ENCODE measurements around the gene PRKCH.

PRKCH gene

DNA sequence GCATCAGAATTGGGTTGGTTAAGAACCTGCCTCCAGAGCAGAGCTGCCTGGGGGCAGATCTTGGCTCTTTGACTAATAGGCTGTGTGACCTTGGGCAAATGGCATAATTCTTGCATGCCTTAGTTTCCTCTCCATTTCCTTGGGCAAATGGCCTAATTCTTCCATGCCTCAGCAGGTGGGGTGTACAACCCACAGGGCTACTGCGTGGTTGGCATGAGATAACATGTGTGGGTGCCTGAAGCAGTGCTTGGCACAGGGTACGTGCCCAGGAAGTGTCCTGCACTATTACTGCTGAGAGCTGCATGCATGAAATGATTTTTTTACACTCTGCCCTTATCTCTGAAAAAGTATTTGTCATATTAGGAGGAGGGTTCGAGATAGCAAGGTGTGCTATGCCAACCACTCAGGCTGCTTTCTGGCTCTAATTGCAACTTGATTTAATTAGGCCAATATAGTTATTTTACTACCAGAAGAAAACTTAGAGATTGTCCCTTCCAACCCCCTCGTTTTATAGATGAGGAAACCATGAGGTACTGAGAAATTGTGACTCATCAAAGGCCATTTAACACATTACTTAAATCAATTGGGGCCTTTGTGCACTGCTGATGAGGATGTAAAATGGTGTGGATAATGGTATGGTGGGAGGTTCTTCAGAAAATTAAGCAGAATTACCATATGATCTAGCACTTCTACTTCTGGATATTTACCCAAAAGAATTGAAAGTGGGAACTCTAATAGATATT, 212.3 kb downstream of the PRKCH start:
- no peak for DNase-seq (ENCODE audit: low read depth)

DNA sequence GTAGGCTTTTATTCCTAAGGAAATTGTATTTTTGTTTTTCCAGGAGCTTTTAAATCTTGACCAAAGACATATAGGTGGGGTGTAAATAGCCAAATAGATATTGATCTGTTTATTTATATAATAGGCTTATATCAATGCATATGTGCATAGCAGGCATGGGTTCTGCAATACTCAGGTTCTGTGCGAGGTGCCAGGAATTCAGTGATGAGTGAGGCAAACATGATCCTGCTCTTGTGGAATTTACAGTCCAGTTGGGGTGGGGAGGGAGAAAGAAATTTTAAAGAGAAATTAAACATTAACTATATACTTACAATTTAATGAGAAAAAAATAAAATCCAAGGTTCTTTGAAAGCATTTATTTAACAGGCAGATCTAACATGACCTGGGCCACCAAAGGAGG, 213.7 kb downstream of the PRKCH start:
- no peak for DNase-seq (ENCODE audit: low read depth)

DNA sequence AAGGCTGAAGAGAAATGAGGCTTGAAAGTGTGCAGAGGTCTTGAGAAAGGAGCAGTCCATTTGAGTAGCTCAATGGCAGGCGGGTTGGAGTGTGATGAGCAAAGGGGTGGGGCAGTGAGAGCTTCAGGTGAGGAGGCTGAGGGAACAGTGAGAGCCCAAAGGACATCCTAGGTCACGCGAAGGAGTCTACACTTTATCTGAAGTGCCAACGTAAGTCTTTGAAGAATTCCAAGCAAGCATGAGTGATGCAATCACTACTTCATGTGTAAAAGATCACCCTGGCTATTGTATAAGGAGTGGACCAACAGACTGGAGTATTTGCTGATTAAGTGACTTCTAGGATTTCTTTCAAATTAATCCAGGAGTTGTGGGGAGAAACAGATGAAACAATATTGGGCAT, 214.1 kb downstream of the PRKCH start:
- no peak for DNase-seq (ENCODE audit: low read depth)

DNA sequence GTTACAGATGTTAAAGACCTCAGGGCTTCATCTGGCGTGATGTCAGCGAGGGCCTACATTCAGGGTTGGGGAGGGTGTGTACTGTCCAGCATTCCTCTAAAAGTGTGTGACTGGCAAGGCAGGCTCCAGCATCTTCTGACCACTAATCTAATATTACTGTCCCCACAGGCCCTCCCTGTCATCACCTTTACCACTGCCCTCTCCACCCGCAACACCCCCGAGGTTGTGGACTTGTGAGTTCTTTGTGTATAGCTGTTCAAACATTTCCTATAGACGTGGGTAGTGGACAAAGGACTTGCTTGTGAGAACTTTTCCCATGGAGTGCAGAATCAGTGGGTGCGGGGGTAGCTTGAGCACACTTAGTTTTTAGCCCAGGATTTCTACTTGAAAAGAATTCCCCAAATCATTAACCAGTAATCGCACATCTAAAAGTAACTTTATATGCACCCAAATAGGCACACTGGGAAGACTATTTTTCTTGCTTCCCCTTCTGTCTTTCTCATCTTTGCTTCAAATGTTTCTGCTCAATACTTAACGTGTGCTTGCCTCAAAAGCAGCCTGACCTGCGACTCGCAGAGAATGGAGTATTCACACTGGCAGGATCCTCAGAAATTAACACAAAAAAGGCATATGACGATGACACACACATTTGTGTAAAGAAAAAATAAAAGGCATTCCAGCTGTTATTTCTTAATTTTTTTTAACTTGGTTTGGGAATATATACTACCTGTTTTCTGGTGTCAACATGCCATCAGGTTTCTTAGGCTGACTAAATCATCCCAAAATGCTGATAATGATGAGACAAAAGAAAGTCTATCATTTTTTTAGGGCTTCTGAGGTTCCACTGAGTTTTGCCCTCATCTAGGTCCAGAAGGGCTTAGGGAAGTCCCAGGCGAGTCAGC, 215.5 kb downstream of the PRKCH start:
- DNase-seq (ENCODE audit: low read depth), result no peak

DNA sequence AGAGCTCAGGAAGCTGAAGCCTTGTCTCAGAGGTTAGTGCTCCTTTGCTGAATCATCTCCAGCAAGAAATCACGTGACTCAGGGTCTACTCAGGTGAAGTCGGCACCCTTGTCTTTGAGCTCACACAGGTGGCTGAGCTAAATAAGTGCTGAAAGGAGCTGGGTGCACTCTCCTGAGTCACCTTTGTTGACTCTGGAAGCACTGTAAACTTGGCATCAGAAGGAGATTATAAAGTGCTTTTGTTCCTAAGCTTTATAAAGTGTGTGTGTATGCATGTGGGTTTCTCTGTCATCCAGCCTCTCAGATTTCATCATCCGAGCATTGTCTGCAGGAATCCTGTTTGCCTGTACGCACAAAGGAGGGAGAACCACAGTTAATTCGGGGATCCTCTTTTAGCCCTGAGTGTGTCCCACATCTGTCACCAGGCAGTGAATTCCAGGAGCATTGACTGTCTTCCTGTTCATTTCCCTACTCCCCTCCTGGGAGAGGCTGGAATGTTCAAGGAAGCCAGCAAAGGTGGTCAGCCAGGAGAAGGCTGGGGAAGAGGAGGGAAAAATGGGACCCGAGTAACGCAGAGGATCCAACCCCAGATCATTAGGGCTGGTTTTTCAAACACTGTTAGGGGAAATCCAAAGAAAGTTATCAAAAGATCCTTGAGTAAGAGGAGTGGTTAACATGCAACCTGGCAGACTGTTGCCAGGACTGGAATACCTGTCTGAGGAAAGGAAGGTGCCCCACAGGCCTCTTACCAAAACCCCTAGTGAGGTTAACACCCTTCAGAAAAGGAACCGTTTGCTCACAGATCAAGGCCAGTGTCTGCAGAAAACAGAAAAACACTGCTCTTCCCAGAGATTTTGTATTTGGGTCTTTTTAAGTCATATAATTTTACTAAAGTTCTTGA, 216.4 kb downstream of the PRKCH start:
- peak; percentile 26 for DNase-seq (ENCODE audit: low read depth)

DNA sequence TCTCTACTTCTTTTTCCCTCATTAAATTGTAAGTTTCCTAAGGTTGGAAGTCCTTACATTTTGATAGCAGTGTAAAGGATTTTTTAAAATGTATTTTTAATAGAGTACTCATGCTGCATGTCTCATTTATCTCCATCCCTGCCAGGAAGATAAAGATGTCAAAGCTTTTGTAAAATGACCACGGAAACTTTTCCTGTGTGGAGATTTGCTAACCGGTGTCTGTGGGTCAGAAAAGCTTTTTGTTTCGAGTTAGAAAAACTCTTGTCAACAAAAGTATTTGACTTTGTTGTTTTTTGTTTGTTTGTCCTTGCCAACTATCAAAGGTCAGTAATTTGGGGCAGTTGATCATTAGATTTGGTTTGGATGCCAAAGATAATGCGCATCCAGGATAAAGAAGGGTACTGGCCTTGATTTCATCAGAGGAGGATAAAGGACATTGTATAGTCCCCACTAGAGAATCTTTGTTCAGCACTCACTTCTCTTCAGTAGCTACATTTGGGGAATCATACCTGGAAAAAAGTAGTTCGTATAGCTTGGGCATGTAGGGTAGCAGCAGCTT, 217.2 kb downstream of the PRKCH start:
- no peak for DNase-seq (ENCODE audit: low read depth)

DNA sequence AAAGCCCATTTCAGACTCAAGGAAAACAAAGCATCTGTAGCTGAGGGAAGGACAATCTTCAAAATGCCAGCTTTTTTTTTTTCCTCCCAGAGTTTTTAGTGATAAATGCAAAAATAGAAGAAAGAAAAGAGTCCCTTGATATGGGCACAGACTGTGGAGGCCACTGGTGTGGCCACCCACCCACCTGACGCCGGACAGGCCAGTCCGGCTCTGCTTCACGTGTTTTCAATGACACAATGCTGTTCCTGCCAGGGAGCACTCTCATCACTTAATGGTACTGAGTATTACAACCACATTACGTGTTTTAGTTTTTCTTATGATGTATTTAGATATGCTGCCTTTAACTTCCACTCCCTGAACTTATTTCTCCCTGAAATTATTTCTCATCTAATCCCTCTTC, 218.3 kb downstream of the PRKCH start:
- DNase-seq (ENCODE audit: low read depth), result no peak

DNA sequence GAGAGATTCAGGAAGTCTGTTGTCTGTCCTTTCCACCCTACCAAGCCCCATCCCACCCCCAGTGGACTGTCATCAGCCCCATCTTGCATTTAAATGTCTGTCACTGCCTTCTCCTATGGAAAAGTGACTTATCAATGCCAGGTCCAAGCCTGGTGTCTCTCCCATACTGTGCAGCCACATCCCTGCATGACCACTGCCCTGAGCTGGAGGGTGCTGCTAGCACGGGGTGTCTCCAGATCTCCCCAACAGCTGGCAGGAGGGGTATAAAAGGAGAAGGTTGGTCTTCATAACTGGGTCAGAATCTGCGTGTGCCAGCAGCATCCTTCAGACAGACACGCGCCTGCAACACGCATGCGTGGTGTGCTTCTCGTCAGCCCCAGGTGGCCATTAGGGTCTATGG, 219.6 kb downstream of the PRKCH start:
- DNase-seq (ENCODE audit: low read depth), result no peak

DNA sequence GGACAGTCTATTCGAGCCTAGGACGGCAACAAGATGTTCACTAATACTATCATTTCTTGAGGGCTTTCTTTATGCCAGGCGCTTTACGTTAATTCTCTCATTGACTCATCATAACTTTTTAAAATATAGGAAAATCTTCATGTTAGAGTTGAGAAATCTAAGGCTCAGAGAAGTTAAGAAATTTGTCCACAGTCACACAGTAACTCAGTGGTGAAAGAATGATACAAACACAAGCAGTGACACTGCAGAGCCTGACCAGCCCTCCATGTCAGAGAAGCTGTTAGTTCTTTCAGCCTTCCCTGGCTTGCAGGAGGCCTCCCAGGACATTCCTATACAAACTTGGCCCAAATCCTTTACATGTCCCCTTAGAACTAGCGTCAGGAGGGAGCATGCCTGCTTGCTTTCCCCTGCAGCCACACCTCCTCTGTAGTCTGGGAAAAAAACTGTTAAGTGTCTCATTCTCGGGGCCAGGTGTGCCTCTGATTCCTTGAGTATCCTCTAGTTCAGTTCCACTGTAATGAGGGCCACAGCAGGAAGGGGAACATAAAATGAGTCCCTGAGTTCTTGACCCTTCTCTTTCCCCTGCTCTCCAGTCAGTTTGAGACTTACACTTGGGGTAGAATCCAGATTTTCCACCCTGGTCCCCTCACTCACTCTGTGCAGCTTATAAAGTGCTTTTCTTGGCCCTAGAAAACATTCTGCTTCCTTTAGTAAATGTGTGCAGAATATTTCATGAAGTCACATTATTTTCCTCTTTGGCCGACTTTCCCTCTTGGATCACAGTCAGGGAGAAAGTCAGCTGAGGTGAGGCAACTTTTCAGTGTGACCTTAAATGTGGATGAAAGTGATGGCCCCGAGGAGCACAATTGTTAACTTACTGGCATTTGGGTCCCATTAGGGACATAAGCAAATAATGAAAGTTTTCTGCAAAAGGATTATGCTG, 221.7 kb downstream of the PRKCH start:
- DNase-seq (ENCODE audit: low read depth), result no peak

DNA sequence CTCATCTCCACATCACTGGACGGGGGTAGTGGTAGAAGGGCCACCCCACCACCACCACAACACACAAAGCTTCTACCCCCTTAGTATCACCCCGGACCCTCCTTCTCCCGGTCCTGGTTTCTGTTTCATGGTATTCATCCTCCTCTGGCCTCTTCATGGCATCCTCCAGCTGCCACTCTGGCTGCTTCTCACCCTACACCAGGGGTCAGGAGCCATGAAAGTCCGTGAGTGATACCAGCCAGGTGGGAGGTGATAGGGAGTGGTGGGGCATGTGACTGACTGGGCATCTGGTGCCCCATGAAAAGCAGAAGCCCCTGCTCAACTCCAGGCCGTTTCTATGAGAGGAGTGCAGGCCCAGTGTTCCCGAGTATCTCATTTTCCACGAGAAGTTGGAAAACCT, 222.6 kb downstream of the PRKCH start:
- DNase-seq (ENCODE audit: low read depth), result no peak

DNA sequence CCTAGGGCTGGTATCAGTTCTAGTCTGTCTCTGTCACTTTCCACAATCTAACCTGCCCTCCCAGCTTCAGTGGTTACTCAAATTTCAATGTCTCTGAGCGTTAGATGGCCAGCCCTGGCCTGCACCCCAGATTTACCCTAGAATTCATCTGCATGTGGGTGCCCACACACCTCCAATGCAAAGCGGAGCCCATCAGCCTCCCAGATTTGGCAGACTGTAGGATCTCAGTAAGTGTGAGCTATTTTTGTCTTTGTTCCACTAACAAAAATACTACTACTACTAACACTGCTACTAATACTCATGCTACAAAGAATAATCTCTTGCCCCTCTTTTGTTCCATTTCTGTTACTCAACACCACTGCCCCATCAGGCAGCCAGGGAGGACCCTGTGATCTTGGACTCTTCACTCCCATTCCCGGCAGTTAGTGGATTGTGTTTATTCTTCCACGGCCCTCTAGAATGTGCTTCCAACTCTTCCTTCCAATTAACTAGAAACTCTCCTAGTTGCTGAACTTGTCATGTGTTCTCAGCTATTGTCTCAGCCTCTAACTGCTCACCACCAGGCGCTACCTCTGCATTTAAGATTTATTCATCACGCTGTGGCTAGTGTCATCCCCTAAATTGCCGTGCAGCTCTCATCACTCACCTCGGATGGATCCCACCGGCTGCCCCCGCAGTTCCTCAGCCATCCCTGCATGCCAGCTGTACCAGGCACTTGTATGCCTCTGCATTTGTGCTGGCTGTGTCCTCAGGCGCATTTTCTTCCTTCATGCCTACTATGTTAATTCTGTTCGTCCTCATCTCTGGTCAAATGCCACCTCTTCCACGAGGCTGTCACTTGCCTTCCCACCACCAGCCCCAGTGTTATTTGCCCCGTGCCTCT, 223.3 kb downstream of the PRKCH start:
- no peak for DNase-seq (ENCODE audit: low read depth)

DNA sequence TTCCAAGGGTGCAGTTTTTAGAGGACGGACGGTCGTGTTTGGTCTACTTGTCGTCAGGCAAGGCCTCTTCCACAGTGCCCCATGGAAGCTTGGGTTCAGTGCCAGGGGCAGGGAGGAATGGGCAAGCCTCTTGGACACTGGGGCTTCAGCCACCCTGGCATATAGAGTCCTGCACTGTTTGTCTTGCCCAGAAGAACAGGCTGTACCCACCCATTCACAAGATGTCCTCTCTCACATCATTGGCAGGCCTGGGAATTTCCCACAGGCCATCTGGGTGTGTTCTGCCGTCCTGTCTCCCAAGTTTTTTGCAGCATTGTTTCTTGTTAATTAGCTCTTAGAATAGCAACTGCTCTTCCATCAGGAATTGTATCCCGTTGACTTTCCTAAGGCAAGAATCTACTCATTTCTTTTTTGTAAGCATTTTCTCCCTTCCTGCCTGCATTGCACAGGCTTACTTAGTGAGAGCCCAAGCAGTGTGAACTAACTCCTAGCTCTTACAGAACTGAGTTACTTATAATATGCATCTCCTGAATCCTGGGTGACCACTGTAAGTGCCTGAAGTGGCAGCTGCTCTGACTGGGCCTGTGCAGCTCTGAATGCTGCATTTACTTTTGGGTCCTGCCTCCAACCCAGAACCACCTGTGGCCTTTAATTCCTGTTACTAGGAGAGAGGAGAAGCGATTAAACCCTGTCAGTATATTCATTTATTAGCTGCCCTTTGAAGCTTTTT, 224.5 kb downstream of the PRKCH start:
- no peak for DNase-seq (ENCODE audit: low read depth)

DNA sequence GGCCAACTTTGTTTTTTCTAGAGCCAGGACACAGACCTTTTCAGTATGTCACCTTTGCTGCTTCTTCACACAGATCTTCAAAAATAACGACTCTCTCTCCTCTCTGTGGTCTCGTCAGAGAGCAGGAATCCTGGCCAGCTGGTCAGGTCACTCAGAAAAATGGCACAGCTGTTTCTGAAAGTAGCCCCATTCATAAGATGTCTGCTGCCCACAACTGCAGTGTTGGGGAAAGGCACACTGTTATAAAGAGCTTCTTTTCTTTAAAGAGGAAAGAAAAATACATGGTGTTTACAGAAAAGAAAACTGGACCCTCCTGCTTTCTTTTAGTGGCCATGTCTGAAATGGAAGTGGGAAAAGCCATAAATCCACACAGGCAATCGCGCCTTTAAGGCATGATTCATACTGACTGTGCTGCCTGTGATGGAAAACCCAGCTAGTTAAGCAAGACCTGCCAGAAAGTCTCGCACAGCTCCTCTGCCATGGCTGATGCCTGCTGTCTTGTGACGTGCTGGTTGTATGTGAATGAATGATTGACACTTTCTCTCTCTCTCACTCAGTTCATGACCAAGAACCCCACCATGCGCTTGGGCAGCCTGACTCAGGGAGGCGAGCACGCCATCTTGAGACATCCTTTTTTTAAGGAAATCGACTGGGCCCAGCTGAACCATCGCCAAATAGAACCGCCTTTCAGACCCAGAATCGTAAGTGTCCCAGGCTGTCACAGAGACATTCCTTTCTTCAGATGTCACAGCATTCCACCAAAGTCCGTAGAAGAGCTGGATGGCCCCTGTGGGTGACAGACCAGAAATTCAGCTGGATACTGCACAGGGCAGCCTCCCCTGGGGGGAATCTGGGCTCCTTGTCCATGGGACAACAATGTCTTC, 226.0 kb downstream of the PRKCH start:
- DNase-seq (ENCODE audit: low read depth), result no peak

DNA sequence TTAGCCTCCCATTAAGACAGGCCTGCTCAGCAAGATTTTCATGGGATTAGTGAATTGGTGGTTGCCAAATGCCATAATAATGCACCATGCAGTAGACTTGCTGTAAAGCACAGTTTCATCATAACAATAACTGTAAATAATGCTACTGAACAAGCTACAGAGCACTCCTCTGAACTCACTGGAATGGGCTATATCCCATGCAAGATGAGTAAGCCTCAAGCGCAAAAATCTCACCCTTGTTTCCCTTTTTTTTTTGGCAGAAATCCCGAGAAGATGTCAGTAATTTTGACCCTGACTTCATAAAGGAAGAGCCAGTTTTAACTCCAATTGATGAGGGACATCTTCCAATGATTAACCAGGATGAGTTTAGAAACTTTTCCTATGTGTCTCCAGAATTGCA, 228.0 kb downstream of the PRKCH start:
- DNase-seq (ENCODE audit: low read depth), result no peak

DNA sequence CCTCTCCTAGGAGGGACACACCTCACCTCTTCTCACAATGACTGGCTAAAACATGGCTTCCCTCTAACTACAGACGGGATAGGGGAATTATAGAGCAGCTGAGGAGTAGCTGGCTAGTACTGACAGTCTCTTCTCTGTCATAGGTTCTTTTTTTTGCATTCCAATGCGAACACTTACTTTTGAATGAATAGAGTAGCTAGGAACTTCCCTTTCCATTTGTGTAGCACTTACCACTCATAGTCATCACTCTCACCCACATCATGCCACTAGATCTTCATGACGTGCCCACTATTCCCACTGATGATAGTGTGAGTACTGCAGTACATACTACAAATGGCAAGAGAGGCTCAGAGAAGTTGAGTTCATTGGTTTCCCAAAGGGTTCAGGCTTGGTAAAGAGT, 230.0 kb downstream of the PRKCH start:
- DNase-seq (ENCODE audit: low read depth), result no peak

DNA sequence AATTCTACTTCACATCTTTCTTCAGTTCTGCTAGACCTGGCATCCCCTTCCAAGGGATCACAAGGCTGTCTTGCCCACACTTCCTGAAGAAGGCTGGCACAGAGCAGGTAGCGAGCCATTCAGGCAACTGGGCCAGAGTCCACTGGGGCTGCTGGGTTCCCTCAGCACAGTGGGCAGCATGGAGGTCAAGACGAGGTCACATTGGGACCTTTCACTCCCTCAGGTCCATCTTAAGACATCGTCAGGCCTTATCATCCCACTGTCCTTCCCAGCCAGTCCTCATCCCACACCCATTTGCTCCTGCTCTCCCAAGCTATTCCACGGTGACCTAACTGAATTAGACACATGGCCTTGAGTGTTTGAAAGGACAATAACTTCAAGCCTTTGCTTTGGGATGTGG, 230.9 kb downstream of the PRKCH start:
- DNase-seq (ENCODE audit: low read depth), result no peak

DNA sequence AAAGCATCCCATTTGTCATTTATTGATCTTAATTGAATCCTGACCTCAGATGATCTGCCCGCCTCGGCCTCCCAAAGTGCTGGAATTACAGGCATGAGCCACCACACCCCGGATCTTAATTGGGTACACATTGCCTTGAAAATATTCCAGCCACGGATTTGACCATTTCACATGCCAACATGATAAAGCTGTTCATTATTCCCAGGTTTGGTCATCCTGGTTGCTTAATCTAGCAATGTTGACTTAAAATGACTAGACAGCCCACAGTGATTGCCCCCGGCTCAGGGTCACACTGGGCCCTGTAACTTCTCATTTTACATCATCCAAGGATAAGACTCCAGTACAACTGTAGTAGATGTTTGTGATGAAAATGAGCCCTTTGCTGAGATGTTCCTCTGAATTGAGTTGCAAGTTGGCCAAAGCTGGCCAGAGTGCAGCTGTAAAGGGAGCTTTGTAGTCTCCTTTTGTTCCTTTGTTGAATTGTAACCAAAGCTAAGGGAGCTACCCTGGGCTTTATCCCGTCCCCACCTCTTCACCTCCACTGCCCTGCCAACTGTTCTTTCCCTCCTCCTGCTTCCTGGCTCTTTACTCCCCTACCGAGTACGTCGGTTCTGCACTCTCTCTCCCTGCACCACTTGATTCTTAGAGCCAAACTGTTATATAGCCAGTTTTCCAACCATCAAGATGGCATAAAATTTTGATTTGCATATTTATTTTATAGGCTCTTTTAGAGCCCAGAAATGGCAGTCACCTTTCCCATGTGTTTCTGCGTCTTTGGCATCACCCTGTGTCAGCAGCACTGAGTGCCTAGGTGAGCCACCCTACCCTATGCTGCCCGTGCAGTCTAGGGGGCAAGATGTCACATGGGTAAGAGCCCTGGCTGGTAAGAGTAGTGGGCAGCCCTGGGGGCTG, 232.6 kb downstream of the PRKCH start:
- DNase-seq (ENCODE audit: low read depth), result no peak

Measured in activated T-helper 9 cell treated with anti-CD3 and anti-CD28 coated beads, Interleukin-2, amount 50 U/mL, for 16 hours (primary cell).